GM19455 (cell line): ENCODE data around the gene HGD.

Source experiments
- ATAC-seq: cut with Tn5 transposase; IDR thresholded peaks from one replicate; pipeline ENCODE4 v1.9.1; 2021; ENCODE audit not compliant: unreplicated experiment

The HGD gene

DNA sequence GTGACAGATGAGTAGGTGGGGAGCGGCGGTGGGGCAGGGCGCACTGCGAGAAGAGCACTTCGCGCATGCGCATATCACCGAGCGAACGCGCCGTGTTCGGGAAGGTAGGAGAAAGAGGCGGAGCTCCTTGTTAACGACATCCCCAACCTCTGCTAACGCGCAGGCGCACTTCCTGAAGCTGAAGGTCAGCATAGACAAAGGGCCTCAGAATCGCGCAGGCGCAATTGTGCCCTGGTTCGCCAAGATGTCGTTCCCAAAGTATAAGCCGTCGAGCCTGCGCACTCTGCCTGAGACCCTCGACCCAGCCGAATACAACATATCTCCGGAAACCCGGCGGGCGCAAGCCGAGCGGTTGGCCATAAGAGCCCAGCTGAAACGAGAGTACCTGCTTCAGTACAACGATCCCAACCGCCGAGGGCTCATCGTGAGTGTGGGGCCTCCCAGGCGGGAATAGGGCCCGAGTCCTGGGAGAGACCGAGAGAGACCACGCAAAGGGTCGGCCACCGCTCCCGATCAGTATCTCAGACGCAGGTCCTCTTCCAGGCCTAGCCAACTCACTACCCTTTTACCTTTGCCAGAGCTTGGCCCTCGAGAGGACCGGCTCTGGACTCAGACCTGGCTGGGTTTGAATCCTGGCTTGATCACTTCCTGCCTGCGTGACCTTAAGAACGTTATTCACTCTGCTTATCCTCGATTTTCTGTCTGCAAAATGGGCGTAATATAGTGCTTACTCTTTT, 85.8 kb downstream of the HGD start, which contains the start of gene NDUFB4:
Gene NDUFB4 (plus strand): TSS at position 221 of the 737 bp plus-strand sequence. CDS start 24 bp downstream, at position 245.
- peak; percentile 94 for ATAC-seq

DNA sequence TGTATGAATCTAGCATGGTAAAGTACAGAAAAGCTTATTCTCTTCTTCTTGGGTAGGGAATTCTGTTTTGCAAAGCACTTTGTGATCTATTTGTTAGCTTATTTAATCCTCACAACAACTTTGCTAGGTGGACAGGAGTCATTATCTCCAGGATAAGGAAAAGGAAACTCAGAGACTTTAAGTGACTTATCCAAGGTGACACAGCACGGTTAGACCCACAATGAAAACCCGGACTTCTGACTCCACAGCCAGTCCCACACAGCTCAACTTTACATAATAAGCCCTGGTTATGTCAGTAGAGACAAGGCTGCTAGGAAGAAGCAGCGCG, 86.3 kb downstream of the HGD start:
- ATAC-seq: no peak

DNA sequence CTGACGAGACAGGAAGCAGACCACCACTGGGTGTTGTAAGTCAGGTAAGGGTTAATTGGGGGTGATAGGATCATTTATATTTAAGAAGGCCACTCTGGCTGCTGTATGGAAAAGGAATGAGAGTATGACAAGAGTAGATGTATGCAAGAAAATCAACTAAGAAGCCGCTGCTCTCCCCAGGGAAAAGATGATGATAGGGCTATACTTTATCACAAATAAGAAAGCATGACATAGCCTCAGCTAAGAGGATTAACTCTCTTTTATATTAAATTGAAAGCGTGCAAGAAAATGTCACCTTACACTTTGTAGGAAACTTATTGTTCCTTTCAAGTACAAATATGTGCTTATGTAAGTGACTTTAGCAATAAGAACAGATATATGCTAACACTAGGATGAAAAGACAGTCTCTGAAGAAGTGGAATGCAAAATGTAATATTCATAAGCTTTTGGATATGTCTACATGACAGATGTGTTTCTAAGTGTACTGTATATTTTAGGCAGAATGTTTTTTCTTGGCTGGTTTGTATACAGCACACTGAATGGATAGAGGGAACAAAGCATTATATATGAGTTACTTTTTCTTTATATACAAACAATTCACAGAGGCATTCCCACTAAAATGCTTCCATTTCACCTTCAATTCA, 94.6 kb downstream of the HGD start:
- ATAC-seq: no peak
